IPS DF 4.7 (cell line): Measurements from ENCODE around the gene DCANP1.

ENCODE experiments used
- DNase-seq: peaks from one replicate; pipeline ENCODE4 v3.0.0-alpha.2; 2013; ENCODE audit warnings: low spot score; ENCODE audit errors: extremely low read depth

The DCANP1 gene

DNA sequence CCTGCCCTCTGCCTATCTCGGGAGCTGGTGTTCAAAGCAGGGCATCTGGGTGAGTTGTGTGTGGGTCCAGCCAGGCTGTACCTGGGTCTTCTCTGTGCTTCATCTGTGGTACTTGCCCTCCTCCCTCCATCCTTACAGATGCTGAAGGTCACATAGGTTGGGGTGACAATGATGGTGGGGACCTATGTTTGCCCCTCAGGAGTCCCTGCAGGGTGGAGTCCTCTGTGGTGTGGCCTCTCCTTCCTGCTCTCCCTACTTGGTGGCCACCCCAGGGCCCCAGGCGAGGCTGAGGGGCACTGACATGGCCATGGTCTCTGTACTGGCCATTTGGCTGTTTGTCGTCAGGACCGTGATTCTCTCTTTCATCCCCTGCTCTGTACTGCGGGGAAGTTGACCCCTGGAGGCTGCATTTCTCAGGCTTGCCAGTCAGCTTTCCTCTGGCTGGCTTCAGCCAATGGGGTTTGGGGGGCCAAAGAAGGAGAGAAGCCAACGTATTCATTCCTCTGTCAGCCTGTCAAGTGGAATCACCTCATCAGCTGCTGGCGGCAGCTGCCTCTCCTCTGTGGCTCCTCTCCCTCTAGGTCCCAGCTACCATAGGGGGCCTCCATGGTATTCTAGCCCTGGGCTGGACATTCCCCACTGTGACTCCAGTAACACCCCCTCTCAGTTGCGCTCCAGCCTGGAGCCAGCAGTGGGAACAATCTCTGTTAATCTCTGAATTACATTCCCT is 4.6 kb downstream of the DCANP1 start:
- no peak for DNase-seq

- no peak for DNase-seq
Measured at GRCh38 chr5:135441919-135442318, 5.2 kb downstream of the DCANP1 start.

DNA sequence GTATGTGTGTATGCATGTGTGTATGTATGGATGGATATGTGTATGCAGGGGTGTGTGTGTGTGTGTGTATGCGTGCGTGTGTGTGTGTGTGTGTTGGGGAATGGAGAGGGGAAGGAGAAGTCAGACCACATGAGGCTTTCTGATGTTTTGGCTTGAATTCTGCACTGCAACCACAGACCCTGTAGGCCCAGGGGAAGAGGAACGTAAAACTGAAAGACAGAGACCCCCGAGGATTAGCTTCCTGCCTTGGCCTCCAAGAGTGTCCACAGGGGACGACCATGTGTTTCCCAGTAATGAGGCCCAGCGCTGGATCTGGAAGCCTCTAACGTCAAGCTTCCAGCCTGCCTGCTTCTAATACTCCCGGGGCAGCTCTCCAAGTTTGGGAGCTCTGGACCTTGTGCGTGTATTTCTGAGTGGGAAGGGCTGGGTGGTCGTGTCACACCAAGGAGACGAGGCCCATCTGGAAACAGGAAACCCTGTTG is 5.8 kb downstream of the DCANP1 start:
- no peak for DNase-seq

GRCh38 chr5:135440916-135441315 is 6.2 kb downstream of the DCANP1 start:
- DNase-seq, result no peak

- no peak for DNase-seq
Measured at GRCh38 chr5:135439231-135440205, 7.6 kb downstream of the DCANP1 start.

DNA sequence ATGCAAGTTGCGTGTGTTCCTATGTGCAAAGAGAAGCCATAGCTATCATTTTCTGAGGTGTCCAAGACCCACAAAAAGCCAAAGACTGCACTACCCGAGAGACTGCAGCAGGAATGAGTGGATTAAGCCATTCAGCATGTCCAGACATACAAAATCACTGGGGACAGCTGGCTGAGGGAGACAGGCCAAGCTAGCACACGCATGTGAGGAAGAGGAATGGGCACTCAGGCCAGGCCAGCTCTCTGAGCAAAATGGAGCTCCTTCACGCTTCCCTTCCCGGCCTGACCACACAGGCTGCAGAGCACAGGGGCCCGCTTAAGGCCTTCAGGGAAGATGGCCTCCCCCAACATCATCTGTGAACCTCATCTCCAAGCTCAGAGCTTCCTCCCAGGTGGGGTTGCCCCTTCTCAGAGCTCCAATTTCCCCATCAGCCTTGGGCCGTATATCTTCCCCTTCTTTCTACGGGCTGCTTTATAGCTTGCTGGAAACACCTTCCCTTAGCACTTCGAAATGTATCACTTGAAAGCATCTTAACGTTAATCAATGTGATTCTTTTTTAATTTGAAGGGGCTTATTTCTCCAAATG is 8.4 kb downstream of the DCANP1 start:
- no peak for DNase-seq

GRCh38 chr5:135437796-135438560 is 9.2 kb downstream of the DCANP1 start:
- DNase-seq, result no peak

GRCh38 chr5:135437422-135437795 is 9.7 kb downstream of the DCANP1 start:
- DNase-seq, result no peak

- DNase-seq, result no peak
Measured at GRCh38 chr5:135436951-135437418, 10.2 kb downstream of the DCANP1 start.

DNA sequence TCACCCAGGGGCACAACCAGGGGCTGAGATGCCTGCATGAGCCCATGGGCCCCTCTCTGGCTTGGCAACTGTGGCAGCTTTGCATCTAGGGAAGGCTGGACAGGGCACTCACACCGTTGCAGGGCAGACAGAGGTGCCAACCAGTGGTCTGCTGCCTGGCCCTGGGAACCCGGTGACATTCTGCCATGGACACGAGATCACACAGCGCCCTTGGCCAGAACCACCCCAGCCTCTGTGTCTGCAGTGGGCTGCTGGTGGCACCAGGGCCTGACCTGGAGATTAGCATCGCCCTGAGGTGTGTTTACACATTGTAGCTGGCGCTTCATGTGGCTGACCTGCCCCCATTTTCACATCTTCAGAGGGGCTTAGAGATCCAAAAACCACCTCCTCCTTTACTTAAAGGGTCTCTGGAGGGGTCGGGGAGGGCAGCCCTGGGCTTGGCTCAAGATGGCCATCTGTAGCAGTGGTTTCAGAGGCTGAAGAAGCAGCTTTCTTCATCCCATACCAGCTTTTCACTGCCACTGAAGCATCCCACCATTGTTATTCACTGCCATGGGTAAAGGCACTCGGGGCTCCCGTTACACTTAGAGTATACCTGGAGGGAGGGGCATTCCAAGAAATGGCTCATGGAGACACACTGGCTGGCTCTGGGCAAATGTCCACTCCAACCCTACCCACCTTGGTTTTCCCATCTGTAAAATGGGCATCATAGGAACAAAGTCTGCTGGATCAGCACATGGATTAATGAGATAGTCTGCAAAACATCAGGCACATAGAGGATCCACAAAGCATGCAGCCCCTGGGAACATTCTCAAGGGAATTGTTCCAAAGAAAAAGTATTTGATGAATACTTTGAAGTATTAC is 11.4 kb downstream of the DCANP1 start:
- DNase-seq, result no peak

DNA sequence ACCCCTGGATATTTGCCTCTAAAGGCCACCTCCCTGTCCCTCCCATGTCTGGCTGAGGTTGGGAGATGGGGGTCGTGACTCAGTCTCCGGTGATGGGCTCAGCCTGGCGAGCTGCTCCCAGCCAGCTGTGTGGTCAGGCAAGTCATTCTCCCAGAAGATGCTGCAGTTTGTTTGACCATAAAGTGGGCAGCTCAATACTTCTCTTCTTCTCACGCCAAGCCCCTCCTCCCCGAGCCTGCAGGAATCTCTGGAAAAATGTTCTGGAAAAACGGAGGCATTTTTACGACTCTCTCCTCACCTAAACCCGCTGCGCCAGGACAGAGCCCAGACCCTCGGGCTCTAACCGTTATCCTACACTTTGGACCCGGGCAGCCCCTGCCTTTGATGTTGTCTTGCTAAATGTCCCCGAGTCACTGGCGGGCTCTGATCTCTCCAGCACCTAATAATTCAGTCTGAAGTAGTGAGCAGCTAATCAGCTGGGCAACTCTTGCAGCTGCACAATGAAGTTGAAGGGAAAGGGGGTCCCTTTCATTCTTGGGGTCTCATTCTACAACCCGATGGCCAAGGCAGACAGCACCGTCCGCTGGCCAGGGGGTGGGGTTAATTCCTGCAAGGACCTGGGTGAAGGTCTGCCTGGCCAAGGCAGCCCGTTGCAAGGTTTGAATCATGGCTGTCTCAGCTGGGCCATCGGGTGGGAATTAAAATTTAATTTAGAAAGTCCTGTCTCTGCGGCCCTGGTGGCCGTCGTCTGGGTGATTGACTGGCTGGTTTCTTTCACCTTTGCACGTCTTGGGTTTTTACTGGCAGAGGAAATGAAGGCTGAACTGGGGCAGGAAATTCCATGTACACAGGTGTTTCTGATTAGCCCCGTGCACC is 12.3 kb downstream of the DCANP1 start:
- no peak for DNase-seq

GRCh38 chr5:135433681-135434426 is 13.3 kb downstream of the DCANP1 start:
- no peak for DNase-seq

DNA sequence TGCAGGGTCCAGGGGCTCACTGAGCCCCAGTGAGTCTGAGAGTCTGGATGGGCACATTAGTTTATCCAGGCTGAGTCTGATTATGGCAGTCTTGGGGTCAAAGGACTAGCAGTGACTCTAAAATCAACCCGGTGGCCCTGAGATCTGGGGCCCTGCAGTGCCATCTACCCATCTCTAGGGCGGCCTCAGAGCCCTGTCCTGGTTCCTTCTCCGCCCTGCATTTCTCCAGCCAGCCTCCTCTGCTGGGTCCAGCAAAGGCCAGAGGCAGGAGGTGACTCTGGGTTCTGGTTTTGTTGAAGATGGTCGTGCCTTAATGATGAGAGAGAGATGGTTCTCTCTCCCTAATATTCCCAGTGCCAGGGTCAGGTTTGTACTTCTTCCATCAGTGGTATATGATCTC is 15.0 kb downstream of the DCANP1 start:
- DNase-seq, result no peak

DNA sequence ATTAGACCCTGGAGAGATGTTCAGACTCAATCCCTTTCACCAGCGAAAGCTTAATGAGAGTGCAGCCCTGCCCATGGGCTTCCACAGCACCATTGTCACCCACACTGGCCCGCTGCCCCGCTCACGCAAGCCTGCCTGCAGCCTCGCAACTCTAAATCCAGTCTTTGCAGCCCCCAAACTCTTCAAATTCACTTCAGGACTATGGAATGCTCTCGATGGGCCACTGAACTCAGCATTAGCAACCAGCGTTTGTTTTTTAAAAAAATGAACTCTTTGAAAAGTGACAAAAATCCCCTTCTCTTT is 17.1 kb downstream of the DCANP1 start:
- no peak for DNase-seq

GRCh38 chr5:135429301-135430134 is 17.6 kb downstream of the DCANP1 start:
- DNase-seq, result no peak

- no peak for DNase-seq
Measured at GRCh38 chr5:135428586-135428985, 18.6 kb downstream of the DCANP1 start.
